GM18870 (cell line): ENCODE measurements around the gene PPM1M.
A peak's percentile ranks its signal among the peaks of the same experiment; 100 is the strongest.

Experiments used
- ATAC-seq: cut with Tn5 transposase; IDR thresholded peaks from one replicate; pipeline ENCODE4 v1.9.1; 2021; ENCODE audit warnings: moderate library complexity; ENCODE audit not compliant: unreplicated experiment

Gene PPM1M, protein sequence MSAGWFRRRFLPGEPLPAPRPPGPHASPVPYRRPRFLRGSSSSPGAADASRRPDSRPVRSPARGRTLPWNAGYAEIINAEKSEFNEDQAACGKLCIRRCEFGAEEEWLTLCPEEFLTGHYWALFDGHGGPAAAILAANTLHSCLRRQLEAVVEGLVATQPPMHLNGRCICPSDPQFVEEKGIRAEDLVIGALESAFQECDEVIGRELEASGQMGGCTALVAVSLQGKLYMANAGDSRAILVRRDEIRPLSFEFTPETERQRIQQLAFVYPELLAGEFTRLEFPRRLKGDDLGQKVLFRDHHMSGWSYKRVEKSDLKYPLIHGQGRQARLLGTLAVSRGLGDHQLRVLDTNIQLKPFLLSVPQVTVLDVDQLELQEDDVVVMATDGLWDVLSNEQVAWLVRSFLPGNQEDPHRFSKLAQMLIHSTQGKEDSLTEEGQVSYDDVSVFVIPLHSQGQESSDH

DNA sequence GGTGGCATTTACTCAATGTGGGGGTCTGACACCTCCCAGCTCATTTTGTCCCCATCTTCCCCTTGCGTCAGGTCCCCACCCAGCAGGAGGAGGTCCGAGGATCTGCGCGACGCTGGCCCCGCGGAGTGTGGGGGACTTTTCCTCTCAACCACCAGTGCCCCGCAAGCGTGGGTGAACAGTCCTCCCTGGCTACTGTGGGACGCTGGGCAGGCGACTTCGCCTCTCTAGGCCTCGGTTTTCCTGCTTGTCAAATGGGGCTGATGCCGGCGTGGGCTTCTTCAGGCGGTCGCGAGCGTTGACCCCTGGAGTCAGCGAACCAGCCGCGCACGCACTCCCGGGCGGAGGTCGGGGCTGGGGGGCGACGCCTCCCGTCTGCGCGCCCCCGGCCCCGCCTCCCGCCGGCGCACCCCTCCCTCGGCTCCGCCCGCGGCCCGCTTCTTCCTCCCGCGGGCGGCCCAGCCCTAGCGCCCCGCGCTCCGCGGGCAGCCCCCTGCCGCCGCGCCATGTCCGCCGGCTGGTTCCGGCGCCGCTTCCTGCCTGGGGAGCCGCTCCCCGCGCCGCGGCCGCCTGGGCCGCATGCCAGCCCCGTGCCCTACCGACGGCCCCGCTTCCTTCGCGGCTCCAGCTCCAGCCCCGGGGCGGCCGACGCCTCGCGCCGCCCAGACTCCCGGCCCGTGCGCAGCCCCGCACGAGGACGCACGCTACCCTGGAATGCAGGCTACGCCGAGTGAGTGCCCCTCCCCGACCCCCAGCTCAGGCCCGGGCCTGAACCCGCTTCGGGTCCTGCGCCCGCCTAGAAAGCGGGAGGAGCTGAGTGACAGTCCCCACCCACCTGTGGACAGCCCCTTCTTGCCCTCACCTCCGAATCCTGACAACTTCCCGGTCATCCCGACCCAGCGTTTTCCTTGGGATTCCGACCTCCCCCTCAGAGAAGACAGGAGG lies at the start of gene PPM1M:
Gene PPM1M, plus strand, starts transcription at position 438 of the 942 bp plus-strand sequence. Its CDS starts 66 bp downstream, at position 504.
- ATAC-seq, result no peak

DNA sequence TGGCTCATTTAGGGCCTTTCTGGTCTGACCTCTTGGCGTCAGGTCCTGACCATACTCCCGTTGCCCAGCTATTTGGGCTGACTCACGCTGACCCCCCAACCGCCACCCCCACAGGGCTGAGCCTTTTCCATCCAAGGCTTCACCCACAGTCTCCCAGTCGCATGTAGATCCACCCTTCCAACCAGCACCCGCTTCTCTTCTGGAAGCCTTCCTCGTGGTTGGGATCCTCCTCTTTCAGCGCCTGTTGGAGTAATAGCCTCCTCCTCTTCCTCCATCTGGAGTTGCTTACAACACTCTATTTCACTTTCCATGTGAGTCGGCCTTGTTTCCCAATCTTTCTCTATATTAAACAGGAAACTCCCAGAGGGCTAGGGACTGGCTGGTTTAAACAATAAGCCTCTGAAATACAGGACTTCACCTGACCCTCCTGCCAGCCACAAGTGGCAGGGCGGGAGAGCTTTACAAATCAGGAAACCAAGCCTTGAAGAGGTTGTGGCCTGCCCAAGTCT lies 49.7 kb upstream of the PPM1M start:
- no peak for ATAC-seq

DNA sequence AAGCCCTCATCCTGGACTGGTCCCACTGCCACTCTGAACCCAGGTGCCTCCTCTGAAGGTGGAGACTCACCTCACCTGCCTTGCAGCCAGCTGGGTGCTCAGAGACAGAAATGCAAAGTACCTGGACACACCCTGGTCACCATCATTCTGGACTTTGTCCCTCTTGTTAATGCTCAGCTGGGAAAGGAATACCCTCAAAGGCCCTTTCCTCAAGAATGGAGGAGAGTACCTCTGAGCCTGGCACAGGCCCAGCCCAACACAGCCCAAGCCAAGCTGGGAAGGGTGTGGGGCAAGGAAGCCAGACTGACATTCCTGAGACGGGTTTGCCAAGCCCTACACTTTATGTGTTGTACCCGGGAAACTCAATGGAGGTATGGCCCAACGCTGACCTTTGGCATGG lies 48.6 kb upstream of the PPM1M start:
- ATAC-seq, result no peak

DNA sequence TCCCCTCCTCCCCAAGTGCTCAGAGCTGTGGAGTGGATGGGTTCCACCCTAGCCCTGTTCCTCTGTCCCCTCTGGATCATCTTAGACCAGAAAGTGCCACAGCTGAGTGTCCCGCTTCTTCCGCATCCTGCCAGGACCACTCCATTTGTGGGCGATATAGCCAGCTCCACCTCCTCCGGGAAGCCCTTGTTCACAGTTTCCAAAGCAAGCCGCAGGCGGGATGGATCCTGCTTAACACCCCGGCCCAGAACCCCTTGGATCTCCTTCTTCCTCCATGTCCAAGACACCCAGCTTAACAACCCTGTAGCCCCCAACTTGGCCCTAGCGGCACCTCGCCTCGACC lies 48.1 kb upstream of the PPM1M start:
- ATAC-seq, result no peak

DNA sequence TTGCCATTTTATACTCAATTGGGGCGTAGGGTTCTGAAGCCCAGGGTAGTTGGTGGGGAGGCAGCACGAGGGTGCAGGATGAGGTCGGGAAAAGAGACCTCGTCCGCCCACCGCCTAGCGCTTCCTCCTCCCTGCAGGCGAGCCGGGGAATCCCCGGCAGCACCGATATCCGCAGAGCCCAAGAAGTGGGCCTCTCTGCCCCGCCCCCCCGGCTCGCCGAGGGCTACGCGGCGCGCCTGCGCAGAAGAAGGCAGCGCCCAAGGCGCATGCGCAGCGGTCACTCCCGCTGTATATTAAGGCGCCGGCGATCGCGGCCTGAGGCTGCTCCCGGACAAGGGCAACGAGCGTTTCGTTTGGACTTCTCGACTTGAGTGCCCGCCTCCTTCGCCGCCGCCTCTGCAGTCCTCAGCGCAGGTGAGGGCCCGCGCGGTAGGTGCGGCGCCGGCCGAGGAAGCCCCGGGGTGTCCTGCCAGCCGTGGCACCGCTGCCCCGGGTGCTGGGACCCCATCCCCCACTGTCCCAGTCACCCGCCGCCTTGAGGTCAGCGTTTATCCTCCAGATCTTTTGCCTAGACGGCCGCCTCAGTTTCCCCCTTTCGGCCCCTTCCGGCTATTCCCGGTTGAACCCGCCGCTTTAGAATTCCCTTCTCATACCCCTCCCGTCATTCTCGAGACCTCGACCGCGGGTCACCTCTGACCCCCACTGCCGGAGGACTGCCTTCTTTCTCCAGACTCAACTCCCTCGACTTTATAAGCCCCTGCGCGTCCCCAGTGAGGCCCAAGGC lies 47.5 kb upstream of the PPM1M start, which contains the start of gene ALAS1:
Gene ALAS1, plus strand, starts transcription at position 319 of the 784 bp plus-strand sequence. CDS start 1,082 bp downstream, outside the sequence.
- peak; percentile 83 for ATAC-seq

DNA sequence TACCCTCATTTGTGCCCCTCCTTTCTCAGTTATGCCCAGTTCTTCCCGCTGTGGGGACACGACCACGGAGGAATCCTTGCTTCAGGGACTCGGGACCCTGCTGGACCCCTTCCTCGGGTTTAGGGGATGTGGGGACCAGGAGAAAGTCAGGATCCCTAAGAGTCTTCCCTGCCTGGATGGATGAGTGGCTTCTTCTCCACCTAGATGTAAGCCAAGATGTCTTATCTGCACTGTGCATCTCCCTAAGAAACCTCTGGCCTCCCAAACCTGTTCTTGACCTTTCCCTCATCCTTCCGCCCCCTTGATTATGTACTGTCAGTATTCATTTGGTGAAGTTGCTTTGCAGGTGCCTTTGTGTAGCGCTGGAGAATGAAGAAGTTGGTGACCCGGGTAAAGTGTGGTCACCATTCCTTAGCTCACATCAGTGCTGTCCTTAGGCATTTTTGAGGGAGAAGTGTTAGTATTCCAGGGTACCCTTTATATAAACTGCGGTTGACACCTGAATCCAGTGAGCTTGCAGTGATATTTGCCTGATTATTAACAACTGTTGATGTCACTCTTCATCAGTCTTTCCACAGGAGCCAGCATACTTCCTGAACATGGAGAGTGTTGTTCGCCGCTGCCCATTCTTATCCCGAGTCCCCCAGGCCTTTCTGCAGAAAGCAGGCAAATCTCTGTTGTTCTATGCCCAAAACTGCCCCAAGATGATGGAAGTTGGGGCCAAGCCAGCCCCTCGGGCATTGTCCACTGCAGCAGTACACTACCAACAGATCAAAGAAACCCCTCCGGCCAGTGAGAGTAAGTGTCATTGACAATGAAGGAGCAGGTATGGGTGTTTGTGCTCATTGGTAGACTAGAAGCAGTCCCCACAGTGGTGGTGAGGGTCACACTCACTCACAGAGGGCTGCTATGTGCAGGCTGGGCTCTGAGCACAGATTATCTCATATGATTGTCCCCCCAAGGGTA lies 46.6 kb upstream of the PPM1M start:
- ATAC-seq, result no peak

DNA sequence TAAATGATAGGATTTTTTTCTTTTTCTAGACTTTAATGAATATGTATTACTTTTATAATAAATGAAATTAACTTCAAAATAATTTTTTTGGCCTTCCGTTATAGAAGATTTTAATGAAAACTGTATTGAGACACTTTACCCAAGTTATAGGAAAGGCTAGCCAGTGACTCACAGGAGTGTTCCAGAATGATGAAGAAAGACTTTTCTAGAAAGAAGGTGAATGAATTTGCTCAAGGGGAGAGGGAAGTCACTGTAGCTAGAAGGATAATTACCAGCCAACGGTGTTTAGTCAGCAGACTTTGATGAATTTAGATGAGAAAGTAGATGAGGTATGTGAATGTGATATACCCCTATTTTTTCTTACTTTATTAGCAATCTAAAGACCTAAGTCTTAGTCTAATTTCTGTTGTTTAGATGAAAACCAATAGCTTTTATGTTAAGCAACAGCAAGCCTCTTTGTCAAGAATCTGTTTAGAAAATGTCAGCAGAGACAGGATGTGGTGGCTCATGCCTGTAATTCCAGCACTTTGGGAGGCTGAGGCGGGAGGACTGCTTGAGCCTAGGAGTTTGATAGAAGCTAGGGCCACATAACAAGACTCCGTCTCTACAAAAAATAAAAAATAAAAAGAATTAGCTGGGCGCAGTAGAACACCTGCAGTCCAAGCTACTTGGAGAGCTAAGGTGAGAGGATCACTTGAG lies 44.4 kb upstream of the PPM1M start:
- ATAC-seq, result no peak

DNA sequence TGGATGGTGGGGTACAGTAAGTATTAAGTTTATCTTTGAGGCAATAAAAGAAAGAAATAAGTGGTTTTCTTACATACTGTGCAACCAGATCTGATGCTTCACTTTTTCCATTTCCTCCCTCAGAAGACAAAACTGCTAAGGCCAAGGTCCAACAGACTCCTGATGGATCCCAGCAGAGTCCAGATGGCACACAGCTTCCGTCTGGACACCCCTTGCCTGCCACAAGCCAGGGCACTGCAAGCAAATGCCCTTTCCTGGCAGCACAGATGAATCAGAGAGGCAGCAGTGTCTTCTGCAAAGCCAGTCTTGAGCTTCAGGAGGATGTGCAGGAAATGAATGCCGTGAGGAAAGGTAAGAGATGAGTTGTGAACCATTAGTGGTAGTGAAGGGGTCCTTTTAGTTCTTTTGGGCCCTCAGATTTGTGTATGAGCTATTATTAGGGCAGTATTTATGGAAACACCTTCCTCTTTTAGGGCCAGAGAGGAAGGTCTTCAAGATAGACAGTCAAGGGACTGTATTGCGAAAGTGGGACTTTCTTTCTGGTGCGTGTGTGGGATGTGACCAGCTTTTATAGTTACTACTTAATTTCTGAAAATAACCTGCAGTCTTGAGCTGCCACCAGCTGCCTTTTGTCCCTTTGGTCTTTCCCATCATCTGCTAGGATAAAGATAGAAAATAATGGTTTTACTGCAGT lies 43.0 kb upstream of the PPM1M start:
- no peak for ATAC-seq

DNA sequence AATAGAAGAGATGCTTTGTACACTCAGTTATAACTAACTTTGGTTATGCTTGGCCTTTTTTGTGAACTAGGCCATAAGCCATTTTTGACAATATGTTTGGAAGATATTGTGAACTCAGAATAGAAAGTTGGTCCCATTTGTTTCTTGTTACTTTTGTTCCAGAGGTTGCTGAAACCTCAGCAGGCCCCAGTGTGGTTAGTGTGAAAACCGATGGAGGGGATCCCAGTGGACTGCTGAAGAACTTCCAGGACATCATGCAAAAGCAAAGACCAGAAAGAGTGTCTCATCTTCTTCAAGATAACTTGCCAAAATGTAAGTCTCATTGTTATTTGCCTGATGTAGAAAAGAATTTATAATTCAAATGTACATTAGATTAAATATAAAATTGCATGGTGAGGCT lies 41.9 kb upstream of the PPM1M start:
- no peak for ATAC-seq

DNA sequence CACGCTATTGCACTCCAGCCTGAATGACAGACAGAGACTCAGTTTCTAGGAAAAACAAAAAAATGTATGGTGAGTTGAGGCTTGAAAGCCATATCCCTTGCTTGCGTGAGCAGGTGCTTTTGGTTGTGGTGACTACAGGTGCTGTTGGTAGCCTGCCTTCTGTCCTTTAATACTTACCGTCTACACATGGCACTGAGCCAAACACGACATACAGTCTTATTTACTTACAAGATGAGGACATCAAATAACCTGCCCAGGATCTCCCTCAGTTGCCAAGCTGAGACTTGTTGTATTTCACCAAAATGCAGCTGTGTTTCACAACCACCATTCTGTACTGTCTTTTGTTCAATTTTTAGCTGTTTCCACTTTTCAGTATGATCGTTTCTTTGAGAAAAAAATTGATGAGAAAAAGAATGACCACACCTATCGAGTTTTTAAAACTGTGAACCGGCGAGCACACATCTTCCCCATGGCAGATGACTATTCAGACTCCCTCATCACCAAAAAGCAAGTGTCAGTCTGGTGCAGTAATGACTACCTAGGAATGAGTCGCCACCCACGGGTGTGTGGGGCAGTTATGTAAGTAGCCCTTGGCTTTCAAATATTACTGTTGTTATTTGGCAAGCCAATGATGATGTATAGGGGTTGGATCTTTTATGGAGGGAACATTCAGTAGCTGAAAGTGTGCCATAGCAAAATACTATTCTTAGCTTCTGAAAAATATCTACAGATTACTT lies 41.1 kb upstream of the PPM1M start:
- no peak for ATAC-seq

DNA sequence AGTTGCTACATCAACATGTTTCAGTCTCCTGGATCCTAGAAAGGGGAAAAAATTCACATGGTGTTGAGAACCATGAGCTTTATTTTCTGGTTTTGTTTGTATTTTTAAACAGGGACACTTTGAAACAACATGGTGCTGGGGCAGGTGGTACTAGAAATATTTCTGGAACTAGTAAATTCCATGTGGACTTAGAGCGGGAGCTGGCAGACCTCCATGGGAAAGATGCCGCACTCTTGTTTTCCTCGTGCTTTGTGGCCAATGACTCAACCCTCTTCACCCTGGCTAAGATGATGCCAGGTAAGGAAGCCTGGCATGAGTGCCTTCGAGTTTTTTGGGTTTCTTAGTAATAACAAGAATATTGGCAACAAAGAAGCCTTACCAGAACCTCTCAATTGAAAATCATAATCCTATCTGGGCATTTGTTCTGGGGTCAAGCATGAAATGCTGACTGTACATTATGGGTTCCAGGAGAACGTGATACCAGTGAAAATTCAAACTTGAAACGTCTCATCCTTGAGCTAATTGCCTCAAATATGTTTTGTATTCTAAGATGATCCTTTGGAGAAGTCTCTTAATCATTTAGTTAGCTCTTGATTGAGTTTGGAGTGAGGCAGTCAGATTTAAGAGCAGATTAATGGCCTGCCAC lies 39.7 kb upstream of the PPM1M start:
- ATAC-seq, result no peak

DNA sequence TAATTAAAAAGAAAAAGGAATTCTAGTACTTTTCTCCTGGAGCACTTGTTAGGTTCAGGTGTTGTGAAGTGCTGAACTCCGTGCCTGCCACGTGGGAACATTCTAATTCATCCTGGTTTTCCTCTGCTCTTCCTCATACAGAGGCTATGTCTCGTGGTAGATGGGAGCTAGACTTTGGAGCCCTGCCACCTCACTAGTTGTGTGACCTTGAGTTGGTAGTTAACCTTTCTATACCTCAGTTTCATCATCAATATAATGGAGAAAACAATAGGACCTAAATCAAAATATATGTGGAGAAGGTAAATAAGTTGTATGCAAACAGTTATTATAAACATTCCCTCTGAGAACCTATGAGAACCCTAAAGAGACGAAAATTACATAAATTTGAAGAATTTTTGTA lies 37.0 kb upstream of the PPM1M start:
- ATAC-seq, result no peak

DNA sequence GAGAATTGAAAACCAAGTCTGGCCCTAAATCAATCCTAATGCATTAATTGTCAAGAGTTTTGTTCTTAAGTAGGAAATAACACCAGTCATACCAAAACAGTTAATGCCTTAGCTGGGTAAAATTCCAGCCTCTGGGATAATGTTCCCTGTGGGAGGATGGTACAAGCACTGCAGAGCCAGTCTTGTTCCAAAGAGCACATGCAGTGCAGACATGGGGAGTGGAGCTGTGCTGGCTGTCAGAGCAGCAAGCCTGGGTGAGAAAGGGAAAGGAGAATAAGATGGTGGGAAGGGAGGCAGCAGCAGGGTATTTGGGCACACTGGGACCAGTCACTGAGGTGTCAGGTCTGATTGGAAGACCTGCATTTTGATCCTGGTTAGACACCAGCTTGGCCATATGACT lies 35.5 kb upstream of the PPM1M start:
- no peak for ATAC-seq

DNA sequence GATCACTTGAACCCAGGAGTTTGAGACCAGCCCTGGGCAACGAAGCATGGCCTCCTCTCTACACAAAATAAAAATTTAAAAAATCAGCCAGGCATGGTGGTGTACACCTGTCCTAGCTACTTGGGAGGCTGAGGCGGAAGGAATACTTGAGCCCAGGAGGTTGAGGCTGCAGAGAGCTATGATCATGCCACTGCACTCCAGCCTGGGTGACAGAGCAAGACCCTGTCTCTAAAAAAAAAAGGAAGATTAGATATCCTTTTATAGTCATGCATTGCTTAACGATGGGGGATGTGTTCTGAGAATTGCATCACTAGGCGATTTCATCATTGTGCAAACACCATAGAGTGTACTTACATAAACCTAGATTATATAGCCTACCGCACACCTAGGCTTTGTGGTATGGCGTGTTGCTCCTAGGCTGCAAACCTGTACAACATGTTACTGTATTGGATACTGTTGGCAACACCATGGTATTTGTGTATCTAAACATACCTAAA lies 35.0 kb upstream of the PPM1M start:
- ATAC-seq, result no peak

DNA sequence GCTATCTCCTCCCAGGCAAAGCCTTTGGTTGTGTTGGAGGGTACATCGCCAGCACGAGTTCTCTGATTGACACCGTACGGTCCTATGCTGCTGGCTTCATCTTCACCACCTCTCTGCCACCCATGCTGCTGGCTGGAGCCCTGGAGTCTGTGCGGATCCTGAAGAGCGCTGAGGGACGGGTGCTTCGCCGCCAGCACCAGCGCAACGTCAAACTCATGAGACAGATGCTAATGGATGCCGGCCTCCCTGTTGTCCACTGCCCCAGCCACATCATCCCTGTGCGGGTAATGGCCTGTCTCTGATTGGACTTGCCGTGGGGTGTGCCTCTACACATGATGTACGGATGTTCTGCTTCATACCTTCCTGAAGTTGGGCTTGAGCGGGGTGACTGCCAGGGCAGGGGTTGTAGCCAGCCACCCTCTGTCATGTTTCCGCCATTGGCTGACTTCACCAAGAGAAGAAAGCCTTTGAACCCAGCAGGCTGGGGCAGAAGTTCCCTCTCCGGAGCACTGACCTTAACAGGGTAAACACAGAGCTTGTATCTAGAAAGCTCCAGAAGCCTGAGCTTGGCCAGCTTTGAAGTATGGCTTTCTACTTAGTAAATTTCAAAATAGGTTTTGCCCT lies 34.2 kb upstream of the PPM1M start:
- ATAC-seq, result no peak

DNA sequence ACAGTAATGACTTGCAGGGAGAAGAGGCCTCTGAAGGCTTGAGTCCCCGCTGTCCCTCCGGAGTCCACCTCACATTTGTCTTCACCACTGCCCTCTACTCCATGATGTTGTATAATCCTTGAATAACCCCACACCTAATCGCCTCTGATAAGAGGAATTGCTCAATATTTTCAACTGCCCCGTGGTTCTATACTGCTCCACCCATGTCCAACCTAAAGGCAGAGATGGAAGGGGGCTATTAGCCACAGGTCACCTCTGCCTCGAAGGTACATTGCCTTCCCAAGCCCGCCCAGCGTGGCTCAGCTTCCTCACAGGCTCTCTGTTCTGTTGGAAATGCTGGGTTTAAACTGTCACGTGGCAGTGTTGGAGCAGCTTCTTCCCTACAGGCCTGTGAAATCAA lies 32.6 kb upstream of the PPM1M start:
- ATAC-seq, result no peak

DNA sequence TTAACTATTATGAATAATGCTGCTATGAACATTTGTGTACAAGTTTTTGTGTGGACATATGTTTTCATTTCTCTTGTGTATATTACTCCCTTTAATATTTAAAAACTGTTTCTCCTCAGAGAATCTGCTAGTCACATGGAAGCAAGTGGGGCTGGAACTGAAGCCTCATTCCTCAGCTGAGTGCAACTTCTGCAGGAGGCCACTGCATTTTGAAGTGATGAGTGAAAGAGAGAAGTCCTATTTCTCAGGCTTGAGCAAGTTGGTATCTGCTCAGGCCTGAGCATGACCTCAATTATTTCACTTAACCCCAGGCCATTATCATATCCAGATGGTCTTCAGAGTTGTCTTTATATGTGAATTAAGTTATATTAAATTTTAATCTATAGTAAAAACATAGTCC lies 31.7 kb upstream of the PPM1M start:
- ATAC-seq, result no peak
